GM18498 (cell line): ENCODE data around the gene EGFR.

Experiments
- ATAC-seq: cut with Tn5 transposase; IDR thresholded peaks from one replicate; pipeline ENCODE4 v1.9.1; 2021; ENCODE audit warnings: mild to moderate bottlenecking, moderate library complexity; ENCODE audit not compliant: unreplicated experiment

Gene EGFR

GRCh38 chr7:55018361-55019190, at the start of gene EGFR:
EGFR (plus strand) TSS chr7:55019017; CDS start chr7:55019278, 261 bp downstream.
- no peak for ATAC-seq

GRCh38 chr7:54969208-54969967, 49.4 kb upstream of the EGFR start:
- no peak for ATAC-seq

GRCh38 chr7:54972733-54973294, 46.0 kb upstream of the EGFR start:
- ATAC-seq = no peak

GRCh38 chr7:54978364-54979116, 40.3 kb upstream of the EGFR start:
- ATAC-seq = no peak

GRCh38 chr7:54980521-54980920, 38.3 kb upstream of the EGFR start:
- no peak for ATAC-seq

- ATAC-seq = no peak
These were observed 36.9 kb upstream of the EGFR start for GRCh38 chr7:54981913-54982312.

- ATAC-seq = no peak
These were observed 33.1 kb upstream of the EGFR start for GRCh38 chr7:54985426-54986330.

- ATAC-seq = no peak
These were observed 32.1 kb upstream of the EGFR start for GRCh38 chr7:54986716-54987115.

GRCh38 chr7:54987772-54988171, 31.0 kb upstream of the EGFR start:
- ATAC-seq = no peak

- no peak for ATAC-seq
These were observed 30.3 kb upstream of the EGFR start for GRCh38 chr7:54988516-54988915.

- ATAC-seq = no peak
These were observed 29.2 kb upstream of the EGFR start for GRCh38 chr7:54989453-54990225.

GRCh38 chr7:54991341-54991740, 27.5 kb upstream of the EGFR start:
- ATAC-seq = no peak

- ATAC-seq = no peak
These were observed 25.8 kb upstream of the EGFR start for GRCh38 chr7:54992871-54993475.

GRCh38 chr7:54995166-54995565, 23.7 kb upstream of the EGFR start:
- ATAC-seq = no peak

GRCh38 chr7:54995610-54996363, 23.0 kb upstream of the EGFR start:
- peak; percentile 83 for ATAC-seq

GRCh38 chr7:54996391-54996790, 22.4 kb upstream of the EGFR start:
- ATAC-seq = no peak

GRCh38 chr7:55004579-55004978, 14.2 kb upstream of the EGFR start:
- no peak for ATAC-seq

- ATAC-seq = no peak
These were observed 13.5 kb upstream of the EGFR start for GRCh38 chr7:55005241-55005851.
